Measurements from ENCODE around the gene MBP. TPM values are rescaled to one million over a fixed set of nuclear protein-coding genes. Genes with fewer than 3 reads are reported as not detected.

MBP gene
- total RNA-seq, 1 experiment from 2014 or later, result 88.8 TPM

DNA sequence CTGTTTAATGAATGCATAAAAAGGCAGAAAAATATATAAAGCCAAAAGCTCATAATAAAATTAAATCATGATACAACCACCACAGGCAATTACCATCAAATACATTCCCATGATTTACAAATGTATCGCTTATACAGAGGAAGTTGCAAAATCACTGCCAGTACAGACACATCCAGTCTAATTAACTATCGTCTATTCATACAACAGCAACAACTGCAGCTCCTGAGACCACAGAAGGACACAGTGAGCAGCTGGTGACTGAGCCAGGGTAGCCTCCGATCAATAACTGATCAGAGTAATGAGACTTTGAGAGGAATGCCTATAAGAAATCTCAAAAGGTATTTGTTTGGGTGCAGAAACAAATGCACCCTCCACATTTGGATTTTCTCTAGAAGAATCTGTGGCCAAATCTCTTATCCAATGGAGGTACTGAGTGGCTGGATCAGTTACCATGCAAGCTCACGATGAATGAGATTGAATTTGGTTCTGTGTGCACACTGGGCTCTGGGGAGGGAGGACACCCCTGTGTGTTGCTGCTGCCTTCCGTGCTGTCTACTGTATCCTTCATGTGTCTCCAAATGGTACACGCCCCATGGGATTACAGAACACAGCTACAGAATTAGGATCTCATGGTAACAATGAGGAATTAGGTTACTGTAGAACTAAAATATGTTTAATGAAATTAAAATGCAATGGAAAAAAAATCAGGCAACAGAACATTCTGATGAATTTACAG lies 119.6 kb downstream of the MBP start:
- no peak for DNase-seq (ENCODE audit: low read depth, low spot score)
- ATAC-seq, result no peak
- TF ChIP-seq TCF7L2 (IDR thresholded peaks at IDR 0.05; ENCODE audit: low read depth, low read length) (no peak), POLR2AphosphoS5 (IDR thresholded peaks at IDR 0.05; ENCODE audit: low read depth, low read length) (no peak), CTCF (IDR thresholded peaks at IDR 0.05) (no peak), SIN3A (IDR thresholded peaks at IDR 0.05; ENCODE audit: borderline replicate concordance, insufficient read depth, low read depth, low read length) (no peak)
- TF ChIP-seq, protein P1, sequence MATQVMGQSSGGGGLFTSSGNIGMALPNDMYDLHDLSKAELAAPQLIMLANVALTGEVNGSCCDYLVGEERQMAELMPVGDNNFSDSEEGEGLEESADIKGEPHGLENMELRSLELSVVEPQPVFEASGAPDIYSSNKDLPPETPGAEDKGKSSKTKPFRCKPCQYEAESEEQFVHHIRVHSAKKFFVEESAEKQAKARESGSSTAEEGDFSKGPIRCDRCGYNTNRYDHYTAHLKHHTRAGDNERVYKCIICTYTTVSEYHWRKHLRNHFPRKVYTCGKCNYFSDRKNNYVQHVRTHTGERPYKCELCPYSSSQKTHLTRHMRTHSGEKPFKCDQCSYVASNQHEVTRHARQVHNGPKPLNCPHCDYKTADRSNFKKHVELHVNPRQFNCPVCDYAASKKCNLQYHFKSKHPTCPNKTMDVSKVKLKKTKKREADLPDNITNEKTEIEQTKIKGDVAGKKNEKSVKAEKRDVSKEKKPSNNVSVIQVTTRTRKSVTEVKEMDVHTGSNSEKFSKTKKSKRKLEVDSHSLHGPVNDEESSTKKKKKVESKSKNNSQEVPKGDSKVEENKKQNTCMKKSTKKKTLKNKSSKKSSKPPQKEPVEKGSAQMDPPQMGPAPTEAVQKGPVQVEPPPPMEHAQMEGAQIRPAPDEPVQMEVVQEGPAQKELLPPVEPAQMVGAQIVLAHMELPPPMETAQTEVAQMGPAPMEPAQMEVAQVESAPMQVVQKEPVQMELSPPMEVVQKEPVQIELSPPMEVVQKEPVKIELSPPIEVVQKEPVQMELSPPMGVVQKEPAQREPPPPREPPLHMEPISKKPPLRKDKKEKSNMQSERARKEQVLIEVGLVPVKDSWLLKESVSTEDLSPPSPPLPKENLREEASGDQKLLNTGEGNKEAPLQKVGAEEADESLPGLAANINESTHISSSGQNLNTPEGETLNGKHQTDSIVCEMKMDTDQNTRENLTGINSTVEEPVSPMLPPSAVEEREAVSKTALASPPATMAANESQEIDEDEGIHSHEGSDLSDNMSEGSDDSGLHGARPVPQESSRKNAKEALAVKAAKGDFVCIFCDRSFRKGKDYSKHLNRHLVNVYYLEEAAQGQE (IDR thresholded peaks at IDR 0.05; ENCODE audit: insufficient read depth in 1 of 2, low read depth in 2 of 2, low read length in 1 of 2), result no peak
- no peak overlapping the region for H3K4me3 ChIP-seq (ENCODE audit: low read depth in 2 of 2, low read length in 2 of 2)
- H3K36me3 ChIP-seq (ENCODE audit: control insufficient read depth, insufficient read depth, low read length), result no peaks in the 10 kb centered on the region
- H3K27me3 ChIP-seq (ENCODE audit: control insufficient read depth, insufficient read depth, low read length), result no peaks in the 10 kb centered on the region
- BruUV-seq (replicated peaks), result no TSS peak
- no peaks in the 10 kb centered on the region for H3K9me3 ChIP-seq (ENCODE audit: control insufficient read depth, insufficient read depth, low read depth, low read length)
- in situ Hi-C loops (cut with HindIII; ENCODE audit: low pct_unique_long_range_greater_than_20kb, low sequenced_read_pairs) (no loop called here), intact Hi-C loops (cut with micrococcal nuclease; ENCODE audit: unreplicated experiment) (no loop called here)
- no peak overlapping the region for H3K27ac ChIP-seq (ENCODE audit: low read length)
- no peaks in the 10 kb centered on the region; the same call in 1 of the 2 replicates for H3K4me1 ChIP-seq (ENCODE audit: control insufficient read depth, insufficient read depth, low read length)
- CTCF ChIA-PET, result interaction anchor here (0.6 kb wide), 1 partner anchor 354 kb away, joined by 3 read pairs; no protein-coding TSS in a partner anchor
- POLR2A ChIA-PET, result no interaction called here

- H3K36me3 ChIP-seq (ENCODE audit: control insufficient read depth, insufficient read depth, low read length), result no peaks in the 10 kb centered on the region
- intact Hi-C loops (cut with micrococcal nuclease; ENCODE audit: unreplicated experiment), result no loop called here
- TF ChIP-seq, protein P1 (IDR thresholded peaks at IDR 0.05; ENCODE audit: insufficient read depth in 1 of 2, low read depth in 2 of 2, low read length in 1 of 2), result no peak
- TF ChIP-seq SIN3A (IDR thresholded peaks at IDR 0.05; ENCODE audit: borderline replicate concordance, insufficient read depth, low read depth, low read length), result no peak
- TF ChIP-seq POLR2AphosphoS5 (IDR thresholded peaks at IDR 0.05; ENCODE audit: low read depth, low read length), result no peak
- TF ChIP-seq TCF7L2 (IDR thresholded peaks at IDR 0.05; ENCODE audit: low read depth, low read length), result no peak
- TF ChIP-seq CTCF (IDR thresholded peaks at IDR 0.05), result no peak
- H3K27me3 ChIP-seq (ENCODE audit: control insufficient read depth, insufficient read depth, low read length), result no peaks in the 10 kb centered on the region
- H3K4me3 ChIP-seq (ENCODE audit: low read depth in 2 of 2, low read length in 2 of 2), result no peak overlapping the region
- ATAC-seq (no peak), DNase-seq (ENCODE audit: low read depth, low spot score) (no peak)
- in situ Hi-C loops (cut with HindIII; ENCODE audit: low pct_unique_long_range_greater_than_20kb, low sequenced_read_pairs), result no loop called here
- H3K4me1 ChIP-seq (ENCODE audit: control insufficient read depth, insufficient read depth, low read length), result no peaks in the 10 kb centered on the region; the same call in 1 of the 2 replicates
- H3K9me3 ChIP-seq (ENCODE audit: control insufficient read depth, insufficient read depth, low read depth, low read length), result no peaks in the 10 kb centered on the region
- BruUV-seq (replicated peaks), result no TSS peak
- no peak overlapping the region for H3K27ac ChIP-seq (ENCODE audit: low read length)
- CTCF ChIA-PET, result no interaction called here
- POLR2A ChIA-PET, result no interaction called here
These were observed 120.5 kb downstream of the MBP start for GRCh38 chr18:77012120-77012519.
